ENCODE data around the gene RRP12. TPM values are rescaled to one million over a fixed set of nuclear protein-coding genes. Genes with fewer than 3 reads are reported as not detected.

The RRP12 gene
- total RNA-seq, 6 experiments from 2014 or later = 6.7 to 23.2 (median 10.2) TPM

DNA sequence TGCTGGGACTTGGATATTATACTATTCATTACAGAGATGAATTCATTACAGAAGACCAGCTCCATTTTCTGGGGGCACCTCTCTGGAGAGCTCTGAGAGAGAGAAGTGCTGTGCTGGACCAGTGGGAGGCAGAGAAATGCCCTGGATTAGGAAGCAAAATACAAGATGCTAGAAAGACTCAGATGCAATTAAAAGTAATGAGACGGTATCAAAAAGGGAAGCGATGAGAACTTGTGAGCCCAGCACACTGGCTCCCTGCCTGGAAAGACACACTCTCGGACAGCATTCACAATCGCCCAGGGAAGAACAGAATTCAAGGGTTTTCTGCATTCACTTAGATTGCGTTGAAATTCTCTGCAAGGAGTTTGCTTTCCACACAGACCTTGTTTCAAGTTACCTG, 63.1 kb downstream of the RRP12 start:
- intact Hi-C loops (cut with DNase I) = loop anchor here in 1 of 2 donors (10.0 kb wide), 1 partner anchor 53 kb away; no protein-coding TSS in a partner anchor

DNA sequence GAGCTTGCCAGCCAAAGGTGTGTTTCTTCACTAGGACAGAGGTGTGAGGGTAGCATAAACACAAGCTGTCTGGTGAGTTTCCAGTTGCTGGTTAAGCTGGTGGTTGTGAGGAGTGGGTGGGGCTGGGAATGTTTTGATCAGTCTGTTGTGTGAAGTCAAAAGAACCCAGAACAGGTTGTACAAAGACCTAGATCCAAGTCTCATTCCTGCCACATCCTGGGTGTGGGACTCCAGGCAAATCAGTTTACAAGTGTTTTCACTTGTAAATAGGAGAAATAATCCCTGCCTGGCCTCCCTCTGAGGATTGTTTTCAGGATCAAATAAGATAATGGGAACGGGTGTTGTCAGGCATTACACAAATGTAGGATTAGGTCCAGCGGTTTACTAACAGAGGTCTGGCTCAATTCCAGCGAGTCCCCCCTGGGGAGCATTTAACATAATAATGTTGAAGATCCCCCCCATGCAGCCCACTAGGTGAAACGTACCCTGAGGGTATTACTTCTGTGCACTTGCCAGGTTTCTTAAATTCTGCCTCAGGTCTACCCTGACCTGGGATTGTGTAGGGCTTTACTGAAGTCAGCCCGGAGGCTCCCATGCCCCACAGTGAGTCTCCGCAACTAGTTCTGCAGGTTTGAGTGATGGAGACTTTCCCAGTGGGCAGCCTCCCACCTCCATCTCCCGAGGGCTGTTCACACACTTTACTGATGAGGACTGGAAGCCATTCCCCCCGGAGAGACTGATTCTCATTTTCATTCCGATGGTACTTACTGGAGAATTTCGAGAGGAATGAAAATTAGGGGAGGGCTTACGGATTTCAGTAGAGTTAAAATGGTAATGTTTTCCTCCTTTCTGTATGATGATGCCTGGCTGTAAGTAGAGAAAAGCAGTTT, 64.0 kb downstream of the RRP12 start:
- 26% methylated on average over 8 of the region's 11 CpGs for WGBS (ENCODE audit: insufficient coverage, low coverage, low lambda C conversion rate, missing lambda C conversion rate)
- intact Hi-C loops (cut with DNase I) = loop anchor here in 1 of 2 donors (10.0 kb wide), 1 partner anchor 52 kb away; no protein-coding TSS in a partner anchor
- ATAC-seq (no peak), DNase-seq (no peak)
- Histone ChIP-seq H3K4me1 (no peaks in the 10 kb centered on the region), H3K27ac (no peak overlapping the region), H3K9me3 (no peaks in the 10 kb centered on the region), H3K4me3 (no peak overlapping the region), H3K36me3 (no peaks in the 10 kb centered on the region), H3K27me3 (no peaks in the 10 kb centered on the region)
- TF ChIP-seq POLR2A (IDR thresholded peaks at IDR 0.05) = no peak
- TF ChIP-seq, protein P1, sequence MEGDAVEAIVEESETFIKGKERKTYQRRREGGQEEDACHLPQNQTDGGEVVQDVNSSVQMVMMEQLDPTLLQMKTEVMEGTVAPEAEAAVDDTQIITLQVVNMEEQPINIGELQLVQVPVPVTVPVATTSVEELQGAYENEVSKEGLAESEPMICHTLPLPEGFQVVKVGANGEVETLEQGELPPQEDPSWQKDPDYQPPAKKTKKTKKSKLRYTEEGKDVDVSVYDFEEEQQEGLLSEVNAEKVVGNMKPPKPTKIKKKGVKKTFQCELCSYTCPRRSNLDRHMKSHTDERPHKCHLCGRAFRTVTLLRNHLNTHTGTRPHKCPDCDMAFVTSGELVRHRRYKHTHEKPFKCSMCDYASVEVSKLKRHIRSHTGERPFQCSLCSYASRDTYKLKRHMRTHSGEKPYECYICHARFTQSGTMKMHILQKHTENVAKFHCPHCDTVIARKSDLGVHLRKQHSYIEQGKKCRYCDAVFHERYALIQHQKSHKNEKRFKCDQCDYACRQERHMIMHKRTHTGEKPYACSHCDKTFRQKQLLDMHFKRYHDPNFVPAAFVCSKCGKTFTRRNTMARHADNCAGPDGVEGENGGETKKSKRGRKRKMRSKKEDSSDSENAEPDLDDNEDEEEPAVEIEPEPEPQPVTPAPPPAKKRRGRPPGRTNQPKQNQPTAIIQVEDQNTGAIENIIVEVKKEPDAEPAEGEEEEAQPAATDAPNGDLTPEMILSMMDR (IDR thresholded peaks at IDR 0.05) = no peak

More for the DNA sequence above, 63.1 kb downstream of the RRP12 start:
- DNase-seq (no peak), ATAC-seq (no peak)
- TF ChIP-seq POLR2A (IDR thresholded peaks at IDR 0.05) = no peak
- TF ChIP-seq, protein P1 (IDR thresholded peaks at IDR 0.05) = no peak
- no peaks in the 10 kb centered on the region for H3K27me3 ChIP-seq
- no peak overlapping the region for H3K4me3 ChIP-seq
- no peaks in the 10 kb centered on the region for H3K4me1 ChIP-seq
- H3K27ac ChIP-seq = no peak overlapping the region
- WGBS (ENCODE audit: insufficient coverage, low coverage, low lambda C conversion rate, missing lambda C conversion rate) = 56% methylated on average over 5 of the region's 5 CpGs
- H3K9me3 ChIP-seq = no peaks in the 10 kb centered on the region
- H3K36me3 ChIP-seq = no peaks in the 10 kb centered on the region

DNA sequence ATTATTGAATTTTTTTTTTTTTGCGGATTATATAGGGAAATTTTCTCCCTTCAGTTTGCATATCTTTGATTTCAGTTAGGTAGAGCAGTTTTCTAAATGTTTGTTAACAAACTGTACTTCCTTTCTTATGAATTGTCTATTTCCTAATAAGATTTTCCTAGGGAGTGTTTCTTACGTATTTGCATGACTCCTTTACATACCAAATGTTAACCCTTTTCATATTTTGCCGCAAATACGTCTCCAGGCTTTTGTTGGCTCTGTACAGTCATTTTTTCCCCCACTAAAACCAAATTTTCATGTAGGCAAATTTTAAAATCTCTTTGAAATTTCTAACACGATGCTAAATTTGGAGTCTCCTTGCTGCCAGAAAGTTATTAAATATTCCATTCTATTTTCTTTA, 64.7 kb downstream of the RRP12 start:
- H3K4me3 ChIP-seq = no peak overlapping the region
- 47% methylated on average over 5 of the region's 5 CpGs for WGBS (ENCODE audit: insufficient coverage, low coverage, low lambda C conversion rate, missing lambda C conversion rate)
- H3K4me1 ChIP-seq = peaks cover 0 to 6% (median 0%) of the 10 kb centered on the region in 4 donors
- ATAC-seq = no peak
- TF ChIP-seq, protein P1 (IDR thresholded peaks at IDR 0.05) = no peak
- no peak for TF ChIP-seq POLR2A (IDR thresholded peaks at IDR 0.05)
- H3K27ac ChIP-seq = no peak overlapping the region
- no peaks in the 10 kb centered on the region for H3K9me3 ChIP-seq
- DNase-seq = no peak
- intact Hi-C loops (cut with DNase I) = loop anchor here in 1 of 2 donors (10.0 kb wide), 1 partner anchor 52 kb away; no protein-coding TSS in a partner anchor
- no peaks in the 10 kb centered on the region for H3K36me3 ChIP-seq
- no peaks in the 10 kb centered on the region for H3K27me3 ChIP-seq

DNA sequence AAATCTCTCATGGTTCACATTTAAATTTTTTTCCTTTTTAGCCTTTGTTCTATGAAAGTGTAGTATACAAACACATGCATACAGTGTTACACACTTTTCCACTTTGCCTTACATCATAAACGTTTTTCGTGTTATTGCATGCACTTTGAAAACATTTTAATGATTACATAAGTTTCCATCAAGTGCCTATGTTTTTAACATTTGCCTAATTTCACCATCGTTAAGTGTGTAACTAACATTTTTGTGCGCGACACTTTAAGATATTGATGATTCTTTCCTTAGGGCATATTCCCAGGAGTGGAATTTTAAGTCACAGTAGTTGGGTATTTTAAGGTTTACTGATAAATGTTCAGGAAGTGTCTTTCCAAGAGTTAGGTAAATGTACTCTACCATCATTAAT, 65.1 kb downstream of the RRP12 start:
- Histone ChIP-seq H3K27ac (peak overlapping the region in 1 of 3 donors; percentile 99), H3K4me3 (no peak overlapping the region), H3K36me3 (no peaks in the 10 kb centered on the region), H3K9me3 (no peaks in the 10 kb centered on the region), H3K4me1 (peaks cover 0 to 10% (median 0%) of the 10 kb centered on the region in 4 donors), H3K27me3 (no peaks in the 10 kb centered on the region)
- TF ChIP-seq, protein P1 (IDR thresholded peaks at IDR 0.05) = no peak
- TF ChIP-seq POLR2A (IDR thresholded peaks at IDR 0.05) = no peak
- ATAC-seq (no peak), DNase-seq (no peak)
- intact Hi-C loops (cut with DNase I) = loop anchor here in 1 of 2 donors (10.0 kb wide), 1 partner anchor 51 kb away; no protein-coding TSS in a partner anchor
- WGBS (ENCODE audit: insufficient coverage, low coverage, low lambda C conversion rate, missing lambda C conversion rate) = 43% methylated on average over 5 of the region's 5 CpGs
